NOMO-1 (cell line): ENCODE data around the gene BLACAT1.
"Not testable (repeated sequence)": the region's sequence is repeated elsewhere in the genome, so short reads cannot be mapped to it uniquely, and the experiment has no call there.

Source experiments
- DNase-seq, 2 experiments: peaks; one replicate each; lab custom pipeline; 2025; ENCODE audit not compliant: unreplicated experiment in 2 of 2; lab: John Stamatoyannopoulos, UW

BLACAT1 gene

DNA sequence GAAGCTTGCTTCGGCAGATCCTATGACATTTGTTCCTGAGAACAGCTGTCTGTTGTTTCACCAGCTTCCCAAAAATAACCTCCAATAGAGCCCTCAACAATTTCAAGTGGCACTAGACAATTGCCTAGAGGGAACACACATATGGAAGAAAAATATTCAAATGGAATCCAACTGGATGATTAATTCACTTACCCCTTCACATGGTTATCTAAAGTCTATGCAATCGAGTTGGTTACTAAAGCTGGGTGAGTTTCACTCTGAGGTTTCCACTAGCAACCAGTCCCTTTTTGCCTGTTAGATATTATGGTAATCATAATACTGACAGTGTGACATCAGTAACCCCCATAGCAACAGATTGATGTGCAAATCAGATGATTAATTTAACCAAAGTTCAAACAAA, 34.0 kb downstream of the BLACAT1 start, which contains the start of gene LEMD1:
TSS of gene LEMD1 (minus strand) at position 259 of the 400 bp plus-strand sequence. CDS start 1,520 bp downstream, outside the sequence.
- no peak for DNase-seq

DNA sequence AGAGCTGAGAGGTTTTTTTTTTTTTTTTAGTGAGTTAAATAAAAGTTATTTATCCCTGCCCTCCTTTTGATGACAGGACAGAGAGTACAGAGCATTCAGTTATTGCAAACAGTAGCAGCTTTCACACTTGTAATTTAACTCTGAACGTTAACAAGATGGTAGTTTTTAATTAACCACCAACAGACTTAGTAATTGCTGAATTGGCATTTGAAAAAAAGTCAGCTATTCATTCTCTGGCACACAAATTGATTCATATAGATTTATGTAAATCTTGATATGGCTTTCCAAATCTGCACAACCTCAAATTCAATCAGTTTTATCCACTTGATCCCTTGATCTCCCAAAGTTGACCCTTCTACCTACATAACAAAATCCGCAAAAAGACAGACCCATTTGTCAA, 34.9 kb downstream of the BLACAT1 start:
- no peak for DNase-seq

DNA sequence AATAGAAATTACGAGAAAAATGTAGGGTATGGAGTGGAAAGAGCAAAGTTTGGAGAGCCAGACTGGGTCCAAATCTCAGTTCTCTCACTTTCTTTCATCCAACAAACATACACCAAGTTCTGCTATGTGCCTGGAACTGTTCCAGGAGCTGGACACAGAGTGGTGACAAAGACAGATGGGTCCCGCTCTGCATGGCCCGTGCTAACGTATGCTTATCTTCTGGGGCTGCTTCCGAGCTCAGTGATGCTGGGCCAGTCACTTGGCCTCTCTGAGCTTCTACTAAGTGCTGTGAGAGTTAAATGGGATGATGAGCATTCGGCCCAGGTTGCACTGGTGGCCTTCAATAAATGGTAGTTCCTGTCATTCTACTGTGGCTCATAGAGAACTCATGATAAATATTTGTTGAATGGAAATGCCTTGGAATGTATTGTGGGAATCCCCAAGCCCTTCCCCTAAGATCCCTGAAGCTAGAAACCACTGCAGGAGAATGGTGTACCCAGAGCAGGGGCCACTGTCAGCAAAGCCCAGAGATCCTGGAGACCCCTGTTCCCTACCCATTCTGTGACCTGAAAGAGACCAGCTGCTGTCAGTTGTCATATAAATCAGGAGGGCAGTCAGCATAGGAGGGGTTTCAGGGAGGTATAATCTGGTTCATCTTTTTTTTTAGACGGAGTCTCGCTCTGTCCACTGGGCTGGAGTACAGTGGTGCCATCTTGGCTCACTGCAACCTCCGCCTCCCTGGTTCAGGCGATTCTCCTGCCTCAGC, 37.8 kb downstream of the BLACAT1 start:
- no peak for DNase-seq

- no peak for DNase-seq
Measured at GRCh38 chr1:205416322-205416721, 39.5 kb downstream of the BLACAT1 start.

- DNase-seq, result no peak
Measured at GRCh38 chr1:205410581-205411298, 45.1 kb downstream of the BLACAT1 start.

DNA sequence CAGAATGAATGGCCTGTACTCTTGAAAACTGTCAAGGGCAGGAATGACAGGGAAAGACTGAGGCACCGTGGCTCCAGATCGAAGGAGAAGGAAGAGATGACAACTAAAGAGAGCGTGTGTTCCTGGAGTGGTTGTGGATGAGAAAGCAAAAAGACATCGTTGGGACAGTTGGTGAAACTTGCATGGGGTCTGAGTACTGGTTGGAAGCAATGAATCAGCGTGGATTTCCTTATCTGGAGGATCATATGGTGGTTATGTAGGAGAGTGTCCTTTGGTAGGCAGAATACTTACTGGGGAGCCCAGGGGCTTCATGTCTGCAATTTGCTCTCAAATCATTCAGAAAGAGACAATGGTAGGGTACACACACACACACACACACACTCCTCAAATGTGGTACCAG, 47.9 kb downstream of the BLACAT1 start:
- DNase-seq, result no peak

GRCh38 chr1:205406252-205406651, 49.6 kb downstream of the BLACAT1 start:
- not testable (repeated sequence) for DNase-seq
